ENCODE measurements around the gene PPFIA1.
A peak's percentile ranks its signal among the peaks of the same experiment; 100 is the strongest.
"Not testable (repeated sequence)": the region's sequence is repeated elsewhere in the genome, so short reads cannot be mapped to it uniquely, and the experiment has no call there.

The PPFIA1 gene

DNA sequence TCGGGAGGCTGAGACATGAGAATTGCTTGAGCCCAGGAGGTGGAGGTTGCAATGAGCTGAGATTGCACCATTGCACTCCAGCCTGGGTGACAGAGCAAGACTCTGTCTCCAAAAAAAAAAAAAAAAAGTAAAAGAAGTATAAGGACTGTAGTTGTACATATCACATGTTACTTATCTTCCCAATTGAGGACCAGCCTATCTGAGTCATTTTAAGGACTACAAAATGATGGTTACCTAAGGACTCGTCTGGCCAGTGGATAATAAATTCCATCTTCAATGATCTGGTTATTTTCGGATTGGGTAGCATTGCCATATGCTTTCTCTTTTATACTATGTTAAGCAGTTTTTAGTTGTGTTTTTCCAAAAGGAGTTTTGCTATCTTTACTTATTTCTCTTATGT, 55.3 kb downstream of the PPFIA1 start:
- no peak for DNase-seq (ENCODE audit: low spot score)

DNA sequence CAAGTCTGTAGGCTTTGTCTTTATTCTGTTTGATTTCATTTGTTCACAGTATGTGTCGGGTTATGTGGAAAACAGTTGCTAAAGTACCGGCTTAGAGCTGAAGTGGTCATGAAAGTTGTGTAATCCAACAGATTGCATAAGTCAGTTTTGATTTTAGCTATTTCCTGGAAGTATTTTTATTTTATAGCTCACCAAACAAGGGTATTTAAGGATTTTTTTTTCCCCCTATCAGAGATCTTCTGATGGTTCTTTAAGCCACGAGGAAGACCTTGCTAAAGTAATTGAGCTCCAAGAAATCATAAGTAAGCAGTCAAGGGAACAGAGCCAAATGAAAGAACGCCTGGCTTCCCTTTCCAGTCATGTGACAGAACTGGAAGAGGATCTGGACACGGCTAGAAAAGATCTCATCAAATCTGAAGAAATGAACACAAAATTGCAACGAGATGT, 55.9 kb downstream of the PPFIA1 start:
- peak; percentile 70 for DNase-seq (ENCODE audit: low spot score)

DNA sequence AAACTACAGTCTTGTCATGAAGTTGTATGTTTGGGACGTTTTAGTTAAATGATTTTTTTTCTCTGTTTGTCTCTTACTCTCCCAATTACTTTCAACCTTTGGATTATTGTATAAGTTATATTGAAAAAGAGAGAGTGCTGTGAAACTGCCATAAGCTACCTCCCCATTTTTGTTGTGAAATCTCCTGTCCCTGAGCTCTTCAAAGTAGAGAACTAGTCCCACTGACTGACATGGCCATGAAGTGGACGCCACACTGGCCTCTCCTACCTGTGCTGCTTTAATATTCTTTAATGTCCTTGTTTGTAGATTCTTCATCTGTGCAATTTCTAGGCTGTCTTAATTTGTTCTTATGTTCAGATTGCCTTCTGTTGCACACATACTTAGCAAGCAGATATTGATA, 56.3 kb downstream of the PPFIA1 start:
- no peak for DNase-seq (ENCODE audit: low spot score)

DNA sequence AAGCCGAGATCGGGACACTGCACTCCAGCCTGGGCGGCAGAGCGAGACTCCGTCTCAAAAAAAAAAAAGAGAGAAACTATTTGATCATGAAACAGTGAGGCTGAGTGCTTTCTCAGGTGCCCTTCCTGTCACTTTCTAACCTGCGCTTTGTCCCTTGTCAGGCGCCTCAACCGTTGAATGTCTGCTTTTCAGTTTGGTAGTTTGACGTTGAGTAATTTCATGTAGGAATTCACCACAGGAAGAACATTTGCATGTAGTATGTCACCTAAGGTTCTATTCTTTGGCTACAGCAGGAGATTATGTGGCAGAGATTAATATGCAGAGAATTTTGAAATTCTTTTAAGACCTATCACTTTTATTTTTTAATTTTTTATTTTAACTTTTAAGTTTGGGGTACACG, 57.2 kb downstream of the PPFIA1 start:
- DNase-seq (ENCODE audit: low spot score): no peak

DNA sequence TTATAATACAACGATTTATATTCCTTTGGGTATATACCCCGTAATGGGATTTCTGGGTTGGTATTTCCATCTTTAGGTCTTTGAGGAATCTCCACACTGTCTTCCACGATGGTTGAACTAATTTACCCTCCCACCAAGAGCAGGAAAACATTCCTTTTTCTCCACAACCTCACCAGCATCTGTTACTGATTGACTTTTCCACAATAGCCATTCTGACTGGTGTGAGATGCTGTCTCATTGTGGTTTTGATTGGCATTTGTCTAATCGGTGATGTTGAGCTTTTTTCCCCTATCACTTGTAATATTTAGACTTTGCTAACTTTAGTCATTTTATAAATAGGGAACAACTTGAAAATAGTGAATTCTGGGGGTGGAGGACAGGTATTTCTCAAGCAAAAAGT, 58.1 kb downstream of the PPFIA1 start:
- DNase-seq (ENCODE audit: low spot score): no peak

DNA sequence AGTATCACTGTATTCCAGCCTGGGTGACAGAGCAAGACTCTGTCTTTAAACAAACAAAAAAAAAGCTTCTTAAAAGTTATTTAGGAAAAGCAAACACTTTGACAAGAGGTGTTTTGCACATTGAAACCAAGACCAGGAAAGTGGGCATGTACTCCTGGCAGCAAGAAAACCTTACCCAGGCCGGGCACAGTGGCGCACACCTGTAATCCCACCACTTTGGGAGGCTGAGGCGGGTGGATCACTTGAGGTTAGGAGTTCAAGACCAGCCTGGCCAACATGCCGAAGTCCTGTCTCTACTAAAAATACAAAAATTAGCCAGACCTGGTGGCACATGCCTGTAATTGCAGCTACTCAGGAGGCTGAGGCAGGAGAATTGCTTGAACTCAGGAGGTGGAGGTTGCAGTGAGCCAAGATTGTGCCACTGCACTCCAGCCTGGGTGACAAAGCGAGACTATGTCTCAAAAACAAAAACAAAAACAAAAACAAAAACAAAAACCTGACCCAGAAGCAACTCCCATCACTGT, 60.9 kb downstream of the PPFIA1 start:
- not testable (repeated sequence) for DNase-seq (ENCODE audit: low spot score)

DNA sequence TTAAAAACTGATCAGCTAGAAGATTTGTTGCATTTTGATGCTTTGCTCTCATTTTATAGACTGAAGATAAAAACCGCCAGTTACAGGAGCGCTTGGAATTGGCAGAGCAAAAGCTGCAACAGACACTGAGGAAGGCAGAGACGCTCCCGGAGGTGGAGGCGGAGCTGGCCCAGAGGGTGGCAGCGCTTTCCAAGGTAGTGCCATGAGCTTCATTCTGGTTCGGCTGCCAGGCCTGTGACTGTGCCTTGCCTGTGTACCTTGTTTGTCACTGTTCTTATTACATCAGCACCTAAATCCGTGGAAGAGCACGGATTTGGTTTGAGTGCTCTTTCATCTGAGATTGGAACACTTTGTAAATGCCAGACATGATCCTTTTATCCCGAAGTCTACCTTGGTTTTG, 61.4 kb downstream of the PPFIA1 start:
- no peak for DNase-seq (ENCODE audit: low spot score)

DNA sequence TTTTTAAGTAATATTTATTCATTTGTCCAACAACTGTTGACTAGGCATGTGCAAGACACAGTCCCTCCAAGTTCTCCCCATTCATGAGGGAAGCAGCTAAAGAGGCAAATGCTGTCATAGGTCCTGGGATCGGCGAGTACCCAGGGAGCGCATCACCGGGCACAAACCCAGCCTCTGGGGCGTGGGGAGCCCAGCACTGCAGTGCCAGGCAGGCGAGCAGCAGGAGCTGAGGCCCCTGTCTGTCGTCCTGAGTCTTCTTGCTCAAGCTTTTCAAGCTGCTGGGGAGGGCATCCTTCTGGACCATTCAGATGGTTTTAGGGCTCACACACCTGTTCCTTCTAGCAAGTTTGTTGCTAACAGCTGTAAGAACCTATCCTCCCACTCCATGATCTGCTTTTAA, 62.1 kb downstream of the PPFIA1 start:
- DNase-seq (ENCODE audit: low spot score): no peak

DNA sequence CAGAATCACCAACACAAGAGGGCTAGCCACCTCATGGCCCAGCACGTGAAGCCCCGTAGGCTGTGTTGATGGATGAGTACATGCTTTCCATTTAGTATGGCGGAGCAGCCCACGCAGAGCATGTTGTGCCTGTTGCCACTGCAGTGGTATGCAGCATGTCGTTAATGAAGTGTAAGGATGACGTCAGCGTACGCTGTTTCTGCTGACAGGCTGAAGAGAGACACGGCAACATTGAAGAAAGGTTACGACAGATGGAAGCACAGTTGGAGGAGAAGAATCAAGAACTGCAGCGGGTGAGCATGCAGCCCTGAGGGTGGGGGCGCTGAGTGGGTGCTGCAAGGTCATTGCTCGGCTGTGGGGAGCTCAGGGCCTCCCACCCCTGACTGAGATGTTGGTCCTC, 62.8 kb downstream of the PPFIA1 start:
- DNase-seq (ENCODE audit: low spot score): no peak

DNA sequence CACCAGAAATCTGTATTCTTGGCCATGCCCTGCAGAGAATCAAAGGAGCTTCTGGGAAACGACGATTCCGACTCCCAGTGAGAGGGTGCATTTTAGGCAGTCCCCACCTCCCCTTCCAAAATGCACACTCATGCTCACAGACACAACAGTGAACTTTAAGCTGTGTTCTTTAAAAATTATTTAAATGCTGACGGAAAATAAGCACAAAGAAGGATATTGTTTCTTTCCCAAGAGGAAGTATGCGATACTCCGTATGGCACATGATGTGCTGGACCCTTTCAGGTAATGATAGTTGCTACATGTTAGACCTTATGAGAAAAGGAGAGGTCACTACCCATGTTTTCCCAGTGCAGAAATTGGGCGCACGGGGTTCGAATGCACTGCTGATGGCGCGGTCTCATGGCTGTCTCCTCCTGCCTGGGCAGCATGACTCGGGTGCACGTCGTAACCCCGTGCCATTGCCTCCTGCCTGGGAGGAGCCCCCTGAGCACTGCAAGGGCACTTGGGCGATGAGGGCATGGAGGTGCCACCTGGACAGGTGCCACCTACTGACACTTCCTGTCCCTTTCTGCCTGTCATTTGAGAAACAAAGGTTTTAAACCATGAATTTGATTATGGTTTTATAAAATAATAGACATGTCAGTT, 64.0 kb downstream of the PPFIA1 start:
- DNase-seq (ENCODE audit: low spot score): no peak

DNA sequence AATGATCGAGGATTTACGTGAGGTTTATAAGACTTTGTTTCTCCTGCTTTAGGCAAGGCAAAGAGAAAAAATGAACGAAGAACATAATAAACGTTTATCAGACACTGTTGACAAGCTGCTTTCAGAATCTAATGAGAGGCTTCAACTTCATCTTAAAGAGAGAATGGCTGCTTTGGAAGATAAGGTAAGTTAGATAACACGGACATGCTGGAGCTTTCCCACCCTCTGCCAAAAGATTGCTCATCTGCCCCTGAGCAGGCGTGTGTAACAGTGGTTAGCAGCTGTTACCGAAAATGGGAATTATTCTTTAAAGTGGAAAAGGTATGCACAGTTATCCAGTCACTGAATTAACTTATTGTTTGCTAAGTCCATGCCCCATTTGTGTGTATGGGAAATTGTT, 65.0 kb downstream of the PPFIA1 start:
- no peak for DNase-seq (ENCODE audit: low spot score)

DNA sequence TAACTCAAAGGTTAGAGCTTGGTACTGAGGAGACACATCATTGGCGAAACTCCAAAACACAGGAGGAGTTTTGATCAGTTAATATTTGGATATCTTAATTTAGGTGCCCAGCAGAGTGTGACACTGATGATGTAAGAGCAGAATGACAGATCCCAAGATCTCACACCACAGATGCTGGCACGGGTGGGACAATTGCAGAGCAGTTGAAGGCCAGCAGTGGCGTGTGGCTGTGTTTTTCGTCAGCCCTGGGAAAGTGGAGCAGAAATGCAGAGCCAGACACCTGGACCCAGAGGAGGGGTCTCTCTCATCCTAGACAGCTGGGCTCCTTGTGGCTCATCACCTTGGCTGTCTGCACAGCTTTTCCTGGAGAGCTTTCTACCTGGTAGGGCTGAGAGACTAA, 68.1 kb downstream of the PPFIA1 start:
- DNase-seq (ENCODE audit: low spot score): no peak

DNA sequence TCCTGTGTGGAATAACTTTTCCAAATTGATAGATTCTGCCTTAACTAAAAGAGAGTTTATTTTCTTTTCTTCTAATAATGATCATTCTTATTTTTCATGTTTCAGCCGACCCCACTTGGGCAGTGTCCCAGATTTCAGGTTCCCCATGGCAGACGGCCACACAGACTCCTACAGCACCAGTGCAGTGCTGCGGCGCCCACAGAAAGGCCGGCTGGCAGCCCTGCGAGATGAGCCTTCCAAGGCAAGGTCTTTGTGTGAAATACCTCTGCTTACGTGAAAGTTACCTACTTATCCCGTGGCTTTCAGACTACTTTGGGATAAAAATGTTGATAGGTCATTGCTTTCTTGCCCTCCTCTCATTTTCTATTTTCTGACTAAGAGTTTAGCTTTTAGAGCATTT, 68.6 kb downstream of the PPFIA1 start:
- DNase-seq (ENCODE audit: low spot score): no peak

DNA sequence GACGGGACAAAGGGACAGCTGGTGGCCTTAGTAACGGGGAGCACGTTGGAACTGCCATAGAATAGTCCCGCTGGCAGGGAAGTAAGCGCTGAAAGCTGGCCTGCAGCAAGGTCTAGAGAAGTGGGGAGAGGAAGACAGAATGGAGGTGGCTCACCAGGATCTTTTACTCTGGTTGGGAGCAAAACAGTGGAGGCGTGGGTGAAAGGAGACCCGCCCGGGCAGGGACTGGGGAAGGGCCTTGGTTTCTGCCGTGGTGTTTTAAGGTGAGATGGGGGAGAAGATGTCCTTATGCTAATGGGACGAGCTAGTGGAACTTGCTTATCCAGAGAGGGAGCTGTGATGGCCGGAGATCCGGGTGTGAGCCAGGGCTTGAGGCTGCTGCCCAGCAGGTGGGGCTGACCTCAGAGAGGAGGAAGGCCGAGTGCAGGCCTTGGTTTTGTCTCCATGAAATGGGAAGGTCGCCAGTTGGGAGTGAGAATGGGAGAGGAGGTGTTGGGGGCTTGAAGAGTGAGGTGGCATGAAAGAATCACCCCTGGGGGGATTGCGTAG, 71.5 kb downstream of the PPFIA1 start:
- DNase-seq (ENCODE audit: low spot score): no peak

DNA sequence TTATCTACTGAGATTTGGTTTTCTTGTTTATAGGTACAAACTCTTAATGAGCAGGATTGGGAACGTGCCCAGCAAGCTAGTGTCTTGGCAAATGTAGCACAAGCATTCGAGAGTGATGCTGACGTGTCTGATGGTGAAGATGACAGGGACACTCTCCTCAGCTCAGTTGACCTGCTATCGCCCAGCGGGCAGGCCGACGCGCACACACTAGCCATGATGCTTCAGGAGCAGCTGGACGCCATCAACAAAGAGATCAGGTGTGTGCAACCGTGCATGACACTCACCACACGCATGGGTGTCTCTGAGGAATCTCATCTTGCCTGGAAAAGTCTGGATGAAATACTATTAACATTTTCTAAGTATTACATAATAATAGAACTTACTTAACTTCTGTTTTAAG, 73.1 kb downstream of the PPFIA1 start:
- DNase-seq (ENCODE audit: low spot score): no peak

DNA sequence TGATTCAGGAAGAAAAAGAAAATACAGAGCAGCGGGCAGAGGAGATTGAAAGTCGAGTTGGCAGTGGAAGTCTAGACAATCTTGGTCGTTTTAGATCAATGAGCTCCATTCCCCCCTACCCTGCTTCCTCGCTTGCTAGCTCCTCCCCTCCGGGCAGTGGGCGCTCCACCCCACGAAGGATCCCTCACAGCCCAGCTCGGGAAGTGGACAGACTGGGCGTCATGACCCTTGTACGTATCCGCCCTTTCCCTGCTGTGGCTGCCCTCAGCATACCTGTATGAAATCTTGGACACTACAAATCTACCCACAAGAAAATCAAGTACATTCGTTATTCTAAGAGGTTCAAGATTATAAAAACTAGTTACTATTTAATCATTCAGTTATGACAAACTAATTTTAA, 77.7 kb downstream of the PPFIA1 start:
- DNase-seq (ENCODE audit: low spot score): no peak

DNA sequence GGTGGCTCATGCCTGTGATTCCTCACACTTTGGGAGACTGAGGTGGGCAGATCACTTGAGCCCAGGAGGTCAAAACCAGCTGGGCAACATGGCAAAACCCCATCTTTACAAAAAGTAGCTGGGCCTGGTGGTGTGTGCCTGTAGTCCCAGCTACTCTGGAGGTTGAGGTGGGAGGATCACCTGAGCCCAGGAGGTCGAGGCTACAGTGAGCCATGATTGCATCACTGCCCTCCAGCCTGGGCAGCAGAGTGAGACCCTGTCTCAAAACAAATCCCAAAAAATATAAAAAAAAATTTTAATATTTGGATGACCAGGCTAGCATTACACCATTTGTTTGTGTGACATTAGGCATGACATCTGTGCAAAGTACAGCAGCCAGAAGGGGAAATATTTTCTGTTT, 78.1 kb downstream of the PPFIA1 start:
- DNase-seq (ENCODE audit: low spot score): no peak

DNA sequence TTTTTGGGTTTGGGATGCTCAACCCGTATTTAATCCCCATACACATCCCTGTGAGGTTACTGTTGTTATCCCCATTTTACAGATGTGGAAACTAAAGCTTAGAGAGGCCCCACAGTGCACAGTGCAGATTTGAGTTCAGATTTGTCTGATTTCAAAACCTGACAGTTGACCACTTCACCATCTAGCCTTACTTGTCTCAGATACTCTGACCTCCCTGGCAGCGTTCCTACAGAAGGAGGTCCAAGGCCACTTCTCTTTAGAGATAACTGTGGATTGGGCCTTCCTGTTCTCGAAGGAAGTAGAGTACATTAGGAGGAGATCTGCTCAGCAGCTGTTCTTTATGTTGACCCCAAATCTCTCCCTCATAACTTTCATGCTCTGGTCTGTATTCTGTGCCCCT, 81.2 kb downstream of the PPFIA1 start:
- DNase-seq (ENCODE audit: low spot score): no peak

DNA sequence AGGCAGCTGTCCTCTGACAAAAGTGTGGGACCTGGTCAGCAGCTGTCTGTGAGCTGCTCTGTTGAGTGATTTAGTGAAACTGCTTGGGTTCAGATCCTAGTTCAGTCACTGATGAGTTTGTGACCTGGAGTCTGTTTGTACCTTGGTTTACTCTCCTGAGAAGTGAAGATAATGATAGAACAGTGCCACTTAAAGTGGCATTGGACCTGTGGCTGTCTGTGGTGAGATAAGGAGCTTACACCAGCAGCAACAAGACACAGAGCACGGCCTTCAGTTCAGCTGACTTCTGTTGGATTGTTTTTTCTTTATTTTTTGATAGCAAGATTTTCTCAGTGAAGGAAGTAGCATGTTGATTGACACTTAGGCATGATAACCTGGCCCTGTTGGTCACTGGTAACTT, 81.6 kb downstream of the PPFIA1 start:
- DNase-seq (ENCODE audit: low spot score): no peak

DNA sequence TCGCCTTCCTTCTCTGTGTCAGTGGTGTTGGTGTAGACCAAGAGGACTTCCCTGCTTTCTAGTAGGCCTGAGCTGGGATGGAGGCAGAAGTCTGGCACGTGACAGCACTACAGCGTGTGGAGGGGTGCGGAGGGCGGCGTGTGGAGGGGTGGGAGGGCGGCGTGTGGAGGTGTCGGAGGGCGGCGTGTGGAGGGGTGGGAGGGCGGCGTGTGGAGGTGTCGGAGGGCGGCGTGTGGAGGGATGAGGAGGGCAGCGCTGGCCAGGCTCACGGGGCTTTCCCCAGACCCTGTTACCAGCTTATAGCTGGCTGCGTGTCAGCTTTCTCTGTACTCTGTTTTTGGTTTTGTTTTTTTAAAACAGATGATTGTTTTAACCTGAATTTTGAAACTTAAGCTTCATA, 82.1 kb downstream of the PPFIA1 start:
- no peak for DNase-seq (ENCODE audit: low spot score)

DNA sequence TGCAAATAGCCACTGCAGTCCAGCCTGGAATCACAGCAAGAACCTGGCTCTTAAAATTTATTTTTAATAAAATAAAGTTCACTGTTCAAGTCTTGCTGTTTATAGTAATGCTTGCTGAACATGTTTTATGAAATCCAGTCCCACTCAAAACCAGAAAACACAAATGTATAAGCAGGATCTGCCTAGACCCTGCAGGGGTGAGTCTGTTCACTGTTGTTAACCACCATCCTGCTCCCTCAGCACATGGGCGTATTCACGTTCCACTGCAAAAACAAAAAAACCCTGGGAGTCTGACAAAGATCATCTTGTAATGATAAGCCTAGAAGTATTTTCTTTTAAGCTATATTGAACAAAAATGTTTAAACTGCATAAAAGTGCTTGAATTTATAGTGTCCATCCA, 82.8 kb downstream of the PPFIA1 start:
- DNase-seq (ENCODE audit: low spot score): no peak

DNA sequence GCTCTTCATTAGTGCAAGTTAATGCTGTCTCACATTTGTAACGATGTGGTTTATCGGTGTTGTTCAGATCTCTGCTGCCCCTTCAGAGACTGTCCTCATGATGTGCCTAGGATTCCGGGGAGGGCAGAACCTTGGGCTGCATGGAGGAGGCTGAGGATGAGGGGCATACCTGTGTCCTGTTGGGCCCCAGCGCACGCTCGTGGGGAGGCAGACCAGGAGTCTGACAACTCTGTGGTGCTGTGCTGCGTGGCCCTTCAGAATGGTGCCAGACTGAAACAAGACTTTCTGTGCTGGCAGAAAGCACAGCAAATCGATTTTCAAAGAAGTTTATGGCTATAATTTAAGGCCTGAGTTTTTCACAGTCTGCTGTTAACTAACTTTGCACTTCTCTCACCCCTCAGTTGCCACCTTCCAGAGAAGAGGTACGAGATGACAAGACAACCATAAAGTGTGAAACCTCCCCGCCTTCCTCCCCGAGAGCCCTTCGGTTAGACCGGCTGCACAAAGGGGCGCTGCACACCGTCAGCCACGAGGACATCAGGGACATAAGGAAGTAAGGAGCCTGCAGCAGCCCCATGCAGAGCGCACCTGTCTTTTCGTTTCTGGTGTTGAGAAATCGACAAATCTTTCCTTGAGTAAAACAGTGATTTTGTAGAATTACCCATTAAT, 83.5 kb downstream of the PPFIA1 start:
- no peak for DNase-seq (ENCODE audit: low spot score)

DNA sequence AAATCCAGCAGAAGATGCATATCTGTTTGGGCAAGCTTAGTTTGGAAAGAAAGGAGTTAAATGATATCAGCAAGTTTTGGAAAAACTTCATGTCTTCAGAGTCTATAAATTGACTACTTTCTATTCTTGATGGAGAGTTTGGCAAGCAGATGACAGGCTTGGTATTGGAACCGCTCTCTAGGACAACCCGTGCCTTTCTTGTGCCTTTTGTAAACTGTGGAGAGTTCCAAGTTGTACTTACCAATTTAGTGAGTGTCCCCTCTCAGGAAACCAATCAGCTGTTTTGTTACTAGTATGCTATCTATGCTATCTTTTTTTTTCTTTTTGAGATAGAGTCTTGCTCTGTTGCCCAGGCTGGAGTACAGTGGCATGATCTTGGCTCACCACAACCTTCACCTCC, 84.1 kb downstream of the PPFIA1 start:
- DNase-seq (ENCODE audit: low spot score): no peak

DNA sequence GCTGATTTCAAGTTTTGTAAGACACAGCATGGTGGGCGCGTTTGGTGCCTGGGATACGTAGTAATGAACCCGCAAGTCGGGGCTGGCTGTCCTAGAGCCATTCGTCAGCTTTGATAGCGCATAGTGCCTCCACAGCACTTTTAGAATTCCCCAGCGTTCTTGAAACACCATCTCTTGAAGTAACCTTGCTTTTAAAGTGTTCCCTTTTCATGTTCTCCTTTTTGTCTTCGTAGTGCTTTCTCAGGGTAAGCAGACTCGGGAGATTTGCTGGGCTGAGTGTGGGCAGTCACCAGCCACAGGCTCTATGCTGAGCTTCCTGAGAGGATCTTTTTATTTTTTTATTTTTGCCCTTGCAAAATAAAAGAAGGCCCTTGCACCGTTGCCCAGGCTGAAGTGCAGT, 88.3 kb downstream of the PPFIA1 start:
- DNase-seq (ENCODE audit: low spot score): no peak

All from GM03348 (cell line).